ENCODE data around the gene CNKSR1.

Gene CNKSR1

DNA sequence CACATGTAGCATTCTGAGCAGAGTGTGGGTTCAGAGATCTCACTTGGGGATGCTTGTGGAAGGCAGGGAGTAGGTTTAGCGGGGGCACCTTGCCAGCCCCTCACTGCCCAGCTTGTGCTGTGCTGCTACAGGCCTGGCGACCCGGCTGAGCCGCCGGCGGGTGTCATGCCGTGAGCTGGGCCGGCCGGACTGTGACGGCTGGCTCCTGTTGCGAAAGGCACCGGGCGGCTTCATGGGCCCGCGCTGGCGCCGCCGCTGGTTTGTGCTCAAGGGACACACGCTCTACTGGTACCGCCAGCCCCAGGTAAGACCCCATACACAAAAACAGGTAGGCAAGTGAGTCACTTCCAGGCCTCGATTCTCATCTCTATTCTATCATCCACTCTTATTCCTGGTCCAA lies 7.6 kb downstream of the CNKSR1 start:
- no peak for DNase-seq

- no peak for DNase-seq
These were observed 10.6 kb downstream of the CNKSR1 start for GRCh38 chr1:26187882-26188281.

GRCh38 chr1:26188477-26188876 lies 11.2 kb downstream of the CNKSR1 start:
- no peak for DNase-seq

GRCh38 chr1:26189331-26189730 lies 12.0 kb downstream of the CNKSR1 start:
- DNase-seq, result no peak

DNA sequence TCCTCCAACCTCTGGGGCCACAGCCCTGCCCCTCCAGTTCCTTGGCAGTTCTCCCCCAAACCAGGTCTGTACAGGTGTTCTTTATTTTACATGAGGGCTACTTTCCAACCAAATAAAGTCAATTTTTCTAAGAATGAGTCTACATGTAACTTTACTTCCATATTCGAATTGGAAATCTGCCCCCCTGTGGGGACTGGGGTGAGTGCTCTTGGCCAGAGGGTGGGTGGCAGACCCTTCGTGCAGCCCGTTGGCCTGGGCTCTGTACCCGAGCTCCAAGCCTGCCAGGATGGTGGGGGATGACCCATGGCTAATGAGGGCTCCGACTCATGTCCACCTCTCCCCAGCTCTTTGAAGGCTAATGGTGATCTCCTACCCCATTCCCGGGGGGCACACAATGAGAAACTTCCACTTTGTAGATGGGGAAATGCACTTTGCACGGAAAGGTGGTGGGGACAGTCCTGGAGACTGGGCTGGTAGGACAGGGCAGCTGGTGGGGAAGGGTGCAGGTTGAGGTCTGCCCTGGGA lies 12.5 kb downstream of the CNKSR1 start:
- no peak for DNase-seq

GRCh38 chr1:26190373-26190987 lies 13.2 kb downstream of the CNKSR1 start, which contains the start of gene CATSPER4:
Gene CATSPER4 (plus strand): TSS chr1:26190602. CDS start chr1:26190628, 26 bp downstream.
- DNase-seq, result peak; percentile 32

- DNase-seq, result no peak
These were observed 14.4 kb downstream of the CNKSR1 start for GRCh38 chr1:26191739-26192138.

GRCh38 chr1:26195805-26196204 lies 18.5 kb downstream of the CNKSR1 start:
- DNase-seq, result no peak

DNA sequence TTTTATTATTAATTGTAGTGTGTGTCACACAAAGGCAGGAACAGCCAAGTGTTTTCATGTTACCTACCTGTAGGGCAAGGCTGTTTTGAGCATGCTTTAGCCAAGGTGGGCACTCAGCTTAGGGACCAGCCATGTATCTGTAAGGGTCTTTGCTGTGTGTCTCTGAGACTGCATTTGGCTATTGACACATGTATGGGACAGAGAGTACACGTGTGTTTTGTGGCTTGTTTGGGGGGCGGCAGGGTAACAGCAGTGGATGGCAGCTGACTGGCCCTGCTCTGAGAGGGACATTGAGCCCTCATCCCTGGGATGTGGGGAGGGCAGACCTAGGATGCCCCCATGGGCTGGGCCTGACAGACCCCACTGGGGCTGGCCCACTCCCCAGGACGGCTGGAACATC lies 20.0 kb downstream of the CNKSR1 start:
- DNase-seq, result no peak

- DNase-seq, result no peak
These were observed 20.5 kb downstream of the CNKSR1 start for GRCh38 chr1:26197813-26198212.

DNA sequence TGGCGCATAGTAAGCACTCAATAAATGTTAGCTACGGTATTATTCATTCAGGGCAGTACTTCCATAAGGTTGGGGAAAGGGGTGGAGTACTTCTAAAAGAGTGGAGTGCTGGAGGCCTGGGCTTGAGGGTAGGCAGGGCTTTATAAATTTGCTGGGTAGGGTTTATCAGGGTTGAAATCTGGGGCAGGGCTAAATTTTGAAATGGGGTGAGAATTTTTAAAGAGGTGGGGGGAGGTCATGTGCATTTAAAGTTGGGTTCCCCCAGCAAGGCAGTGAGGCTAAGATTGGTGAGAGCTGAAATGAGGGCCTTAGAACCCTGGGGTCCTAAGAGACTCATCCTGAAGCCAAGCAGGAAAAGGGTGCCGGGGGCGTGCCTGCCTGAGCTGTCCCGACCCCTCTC lies 23.1 kb downstream of the CNKSR1 start:
- no peak for DNase-seq

GRCh38 chr1:26203642-26204318 lies 26.5 kb downstream of the CNKSR1 start:
- no peak for DNase-seq

GRCh38 chr1:26210147-26210870 lies 33.0 kb downstream of the CNKSR1 start:
- DNase-seq, result no peak

- no peak for DNase-seq
These were observed 35.4 kb downstream of the CNKSR1 start for GRCh38 chr1:26212726-26213125.

DNA sequence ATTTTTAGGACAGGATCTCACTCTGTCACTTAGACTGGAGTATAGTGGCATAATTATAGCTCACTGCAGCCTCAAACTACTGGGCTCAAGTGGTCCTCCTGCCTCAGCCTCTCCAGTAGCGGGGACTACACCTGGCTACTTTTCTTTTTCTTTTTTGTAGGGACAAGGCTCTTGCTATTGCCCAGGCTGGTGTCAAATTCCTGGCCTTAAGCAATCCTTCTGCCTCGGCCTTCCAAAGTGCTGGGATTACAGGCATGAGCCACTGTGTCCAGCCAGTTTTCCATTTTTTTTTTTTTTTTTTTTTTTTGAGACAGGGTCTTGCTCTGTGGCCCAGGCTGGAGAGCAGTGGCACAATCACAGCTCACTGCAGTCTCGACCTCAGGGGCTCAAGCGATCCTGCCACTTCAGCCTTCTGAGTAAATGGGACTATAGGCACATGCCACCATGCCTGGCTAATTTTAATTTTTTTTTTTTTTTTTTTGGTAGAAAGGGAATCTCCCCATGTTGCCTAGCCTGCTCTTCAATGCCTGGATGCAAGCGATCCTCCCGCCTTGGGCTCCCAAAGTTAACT lies 36.1 kb downstream of the CNKSR1 start:
- no peak for DNase-seq

GRCh38 chr1:26215246-26215645 lies 38.0 kb downstream of the CNKSR1 start:
- DNase-seq, result no peak

- no peak for DNase-seq
These were observed 41.7 kb downstream of the CNKSR1 start for GRCh38 chr1:26218906-26219494.

DNA sequence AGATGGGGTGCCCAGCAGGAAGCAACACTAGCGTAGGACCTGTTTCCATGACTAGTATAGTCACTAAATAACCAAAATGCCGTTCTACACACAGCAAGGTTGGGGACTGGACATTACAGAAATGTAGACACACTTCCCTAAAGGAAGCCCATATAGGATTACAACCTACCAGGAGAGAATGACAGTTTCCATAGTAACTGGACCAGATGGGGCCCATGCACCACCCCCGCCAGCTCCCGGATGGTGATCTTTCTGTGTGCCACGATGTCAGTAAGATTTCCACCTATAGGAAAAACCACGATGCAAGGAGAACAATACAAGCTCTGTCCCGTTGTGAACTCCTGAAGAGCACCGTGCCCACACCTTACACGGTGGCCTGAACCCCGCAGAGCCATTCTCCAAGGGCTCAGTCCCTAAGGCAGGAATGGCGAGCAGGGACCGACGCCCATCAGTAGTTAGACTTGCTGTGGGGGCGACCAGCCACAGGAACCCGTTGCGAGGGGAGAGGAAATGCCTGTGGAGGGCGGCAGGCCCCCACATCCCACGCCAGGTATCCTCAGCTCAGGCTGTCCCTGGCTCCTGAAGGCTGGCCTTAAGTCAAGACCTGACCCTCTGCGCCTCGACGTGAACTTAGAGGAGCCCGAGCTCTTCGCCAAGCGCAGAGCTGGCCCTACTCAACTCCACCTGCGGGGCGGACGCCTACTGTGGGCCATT lies 43.1 kb downstream of the CNKSR1 start:
- DNase-seq, result no peak

- DNase-seq, result no peak
These were observed 43.8 kb downstream of the CNKSR1 start for GRCh38 chr1:26221094-26221493.

GRCh38 chr1:26224606-26225005 lies 47.3 kb downstream of the CNKSR1 start:
- DNase-seq, result no peak

DNA sequence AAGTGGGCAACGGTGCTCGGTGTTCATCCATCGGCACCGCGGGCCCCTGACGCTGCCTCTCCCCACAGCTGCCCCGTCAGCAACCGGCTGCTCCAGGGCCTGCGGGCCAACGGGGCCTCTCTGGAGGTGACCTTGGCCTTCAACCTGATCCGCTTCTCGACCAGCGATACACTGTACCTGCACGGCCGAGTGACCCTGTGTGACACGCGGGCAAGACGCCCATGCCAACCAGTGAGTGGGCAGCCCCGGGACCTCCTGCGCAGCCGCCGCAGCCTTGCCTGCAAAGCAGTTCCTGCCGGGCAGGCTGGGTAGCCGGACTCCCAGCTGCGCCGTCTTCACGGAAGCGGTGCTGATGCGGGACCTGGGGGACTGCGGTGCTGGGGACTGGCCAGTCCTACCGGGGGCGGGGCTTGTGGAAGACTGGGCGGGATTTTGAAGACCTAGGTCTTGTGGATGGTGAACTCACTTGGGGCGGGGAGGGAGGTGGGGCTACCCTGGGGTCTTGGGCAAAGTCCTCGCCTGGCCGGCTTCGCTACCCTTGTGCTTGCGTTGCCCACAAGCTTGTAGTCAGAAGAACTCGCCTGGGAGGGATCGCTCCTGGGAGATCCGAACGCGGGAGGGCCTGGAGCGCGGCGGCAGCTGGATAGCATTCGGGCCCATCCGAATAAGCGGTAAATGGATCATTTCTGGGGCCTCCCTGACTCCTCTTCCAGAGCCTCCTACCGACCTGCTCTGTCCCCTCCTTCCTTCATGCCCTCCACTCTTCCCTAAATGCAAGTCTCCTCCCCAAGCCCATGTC lies 47.9 kb downstream of the CNKSR1 start:
- peak; percentile 34 for DNase-seq

Measured in fibroblast of skin of back (primary cell).